Keratinocyte (primary cell): ENCODE measurements around the gene FAM8A1. TPM values are rescaled to one million over a fixed set of nuclear protein-coding genes. Genes with fewer than 3 reads are reported as not detected.

ENCODE experiments used
- DNase-seq: peaks from one replicate; pipeline ENCODE4 v3.0.0-alpha.2; 2011; ENCODE audit warnings: low read depth, missing footprints, low spot score
- FAIRE-seq: peaks from 2 replicates; lab custom pipeline; 2011; peaks lifted over from hg19 to GRCh38; lab: Jason Lieb, UNC
- H2AFZ ChIP-seq: 2 replicates; pipeline ENCODE4 v1.6.0; 2012; ENCODE audit warnings: low read length, control low read depth, inconsistent platforms; ENCODE audit not compliant: control insufficient read depth
- H3K27ac ChIP-seq: 2 replicates; pipeline ENCODE4 v1.5.1; 2011; ENCODE audit warnings: low read length; ENCODE audit not compliant: control insufficient read depth, insufficient read depth
- H3K27me3 ChIP-seq: 3 replicates; pipeline ENCODE4 v1.6.0; 2011; ENCODE audit warnings: low read length; ENCODE audit not compliant: control insufficient read depth, insufficient read depth; ENCODE audit errors: extremely low read depth
- H3K36me3 ChIP-seq, 2 experiments: 2 replicates in 1 of 2; 3 replicates in 1 of 2; pipeline ENCODE4 v1.5.1; 2011; ENCODE audit warnings: low read length in 2 of 2, mild to moderate bottlenecking in 1 of 2; ENCODE audit not compliant: control insufficient read depth in 2 of 2, insufficient read depth in 2 of 2; ENCODE audit errors: extremely low read depth in 1 of 2
- H3K4me1 ChIP-seq: 3 replicates; pipeline ENCODE4 v1.5.1; 2011; ENCODE audit warnings: low read length; ENCODE audit not compliant: control insufficient read depth, insufficient read depth; ENCODE audit errors: extremely low read depth
- H3K4me2 ChIP-seq: 3 replicates; pipeline ENCODE4 v1.6.0; 2011; ENCODE audit warnings: low read depth, low read length; ENCODE audit not compliant: control insufficient read depth, insufficient read depth; ENCODE audit errors: extremely low read depth
- H3K4me3 ChIP-seq, 3 experiments: fragments of 200-600 bp in 1 of 3; sonication (generic) in 1 of 3; 2 replicates in 2 of 3; 3 replicates in 1 of 3; pipeline ENCODE4 v1.5.1; 2011 to 2016; ENCODE audit warnings: low read length in 3 of 3, mild to moderate bottlenecking in 3 of 3, control low read depth in 2 of 3, inconsistent platforms in 1 of 3, low read depth in 1 of 3, mixed read lengths in 1 of 3, mixed run types in 1 of 3, moderate library complexity in 1 of 3; ENCODE audit not compliant: control insufficient read depth in 2 of 3, insufficient read depth in 2 of 3; ENCODE audit errors: extremely low read depth in 1 of 3
- H3K79me2 ChIP-seq: 2 replicates; pipeline ENCODE4 v1.6.0; 2012; ENCODE audit warnings: low read length; ENCODE audit not compliant: control insufficient read depth, insufficient read depth
- H3K9ac ChIP-seq: 3 replicates; pipeline ENCODE4 v1.6.0; 2011; ENCODE audit warnings: low read length; ENCODE audit not compliant: control insufficient read depth, insufficient read depth; ENCODE audit errors: extremely low read depth
- H3K9me1 ChIP-seq: 3 replicates; pipeline ENCODE4 v1.6.0; 2011; ENCODE audit warnings: low read length; ENCODE audit not compliant: control insufficient read depth, insufficient read depth; ENCODE audit errors: extremely low read depth
- H3K9me3 ChIP-seq: 2 replicates; pipeline ENCODE4 v1.5.1; 2012; ENCODE audit warnings: low read depth, low read length; ENCODE audit not compliant: control insufficient read depth
- H4K20me1 ChIP-seq: 3 replicates; pipeline ENCODE4 v1.6.0; 2011; ENCODE audit warnings: low read length; ENCODE audit not compliant: control insufficient read depth, insufficient read depth; ENCODE audit errors: extremely low read depth
- EZH2 ChIP-seq: IDR thresholded peaks from one replicate; pipeline ENCODE4 v1.6.1; 2012; ENCODE audit warnings: inconsistent platforms, mild to moderate bottlenecking, low read length, moderate library complexity
- dilution Hi-C: fragments of 300-500 bp; cut with MboI; formaldehyde crosslinking; loops from one replicate; pipeline ENCODE4 v1.7.0; 2020; ENCODE audit warnings: low sequenced_read_pairs; ENCODE audit not compliant: extremely low pct_ligation_motif_present
- polyA plus RNA-seq, 5 experiments: library from polyadenylated mRNA; depleted of rRNA in 3 of 5; stranded (reverse) in 3 of 5; stranded (forward) in 1 of 5; unstranded in 1 of 5; fragments of >200 nt; gene quantifications; 1 replicate in 1 of 5; 2 replicates in 3 of 5; 3 replicates in 1 of 5; pipeline versions ENCODE4 v1.2.1 to v1.2.3, GENCODE V29; 2011 to 2012; ENCODE audit warnings: missing spikeins in 2 of 5, low read depth in 1 of 5, low replicate concordance in 1 of 5
- small RNA-seq, 3 experiments: library from RNA; depleted of rRNA; stranded (forward); fragments of <200 nt; gene quantifications; one replicate each; pipeline ENCODE3, GENCODE V24; 2012; ENCODE audit warnings: low read depth in 3 of 3, low replicate concordance in 1 of 3; ENCODE audit not compliant: insufficient read length in 3 of 3
- TF ChIP-seq, protein P1 (sequence below), 3 experiments: IDR thresholded peaks in 1 of 3; conservative IDR thresholded peaks in 1 of 3; optimal IDR thresholded peaks in 1 of 3; 2 replicates in 2 of 3; 3 replicates in 1 of 3; pipeline versions ENCODE3 to v1.5.1; 2011; ENCODE audit warnings: low read length in 3 of 3, mild to moderate bottlenecking in 3 of 3, moderate library complexity in 2 of 3, control low read depth in 1 of 3, inconsistent platforms in 1 of 3; ENCODE audit not compliant: insufficient read depth in 2 of 3; ENCODE audit errors: extremely low read depth in 1 of 3

The FAM8A1 gene
- polyA plus RNA-seq, 1 donor (not counting 4 experiments of a cell fraction or from before 2014, with no cell fraction given) = 9.1 TPM

- H3K4me1 ChIP-seq = no peaks in the 10 kb centered on the region
- H4K20me1 ChIP-seq = no peaks in the 10 kb centered on the region
- dilution Hi-C loops = no loop called here
- H2AFZ ChIP-seq = no peak overlapping the region
- H3K9me1 ChIP-seq = no peaks in the 10 kb centered on the region
- H3K36me3 ChIP-seq = peaks cover 10 to 14% of the 10 kb centered on the region in 2 experiments
- H3K4me2 ChIP-seq = no peak overlapping the region
- no peak overlapping the region for H3K27ac ChIP-seq
- H3K9me3 ChIP-seq = no peaks in the 10 kb centered on the region
- TF ChIP-seq, protein P1, sequence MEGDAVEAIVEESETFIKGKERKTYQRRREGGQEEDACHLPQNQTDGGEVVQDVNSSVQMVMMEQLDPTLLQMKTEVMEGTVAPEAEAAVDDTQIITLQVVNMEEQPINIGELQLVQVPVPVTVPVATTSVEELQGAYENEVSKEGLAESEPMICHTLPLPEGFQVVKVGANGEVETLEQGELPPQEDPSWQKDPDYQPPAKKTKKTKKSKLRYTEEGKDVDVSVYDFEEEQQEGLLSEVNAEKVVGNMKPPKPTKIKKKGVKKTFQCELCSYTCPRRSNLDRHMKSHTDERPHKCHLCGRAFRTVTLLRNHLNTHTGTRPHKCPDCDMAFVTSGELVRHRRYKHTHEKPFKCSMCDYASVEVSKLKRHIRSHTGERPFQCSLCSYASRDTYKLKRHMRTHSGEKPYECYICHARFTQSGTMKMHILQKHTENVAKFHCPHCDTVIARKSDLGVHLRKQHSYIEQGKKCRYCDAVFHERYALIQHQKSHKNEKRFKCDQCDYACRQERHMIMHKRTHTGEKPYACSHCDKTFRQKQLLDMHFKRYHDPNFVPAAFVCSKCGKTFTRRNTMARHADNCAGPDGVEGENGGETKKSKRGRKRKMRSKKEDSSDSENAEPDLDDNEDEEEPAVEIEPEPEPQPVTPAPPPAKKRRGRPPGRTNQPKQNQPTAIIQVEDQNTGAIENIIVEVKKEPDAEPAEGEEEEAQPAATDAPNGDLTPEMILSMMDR (optimal IDR thresholded peaks at IDR 0.05 in 1 of 3, IDR thresholded peaks at IDR 0.05 in 1 of 3, conservative IDR thresholded peaks at IDR 0.05 in 1 of 3; ENCODE audit: extremely low read depth in 1 of 3, insufficient read depth in 2 of 3, low read length in 3 of 3) = no peak
- no peak for TF ChIP-seq EZH2
- no peak for FAIRE-seq
- H3K79me2 ChIP-seq = peaks cover 36% of the 10 kb centered on the region
- H3K27me3 ChIP-seq = no peaks in the 10 kb centered on the region
- DNase-seq = no peak
- no peak overlapping the region for H3K9ac ChIP-seq
- H3K4me3 ChIP-seq = no peak overlapping the region
Measured at GRCh38 chr6:17656092-17656491, 56.0 kb downstream of the FAM8A1 start.

DNA sequence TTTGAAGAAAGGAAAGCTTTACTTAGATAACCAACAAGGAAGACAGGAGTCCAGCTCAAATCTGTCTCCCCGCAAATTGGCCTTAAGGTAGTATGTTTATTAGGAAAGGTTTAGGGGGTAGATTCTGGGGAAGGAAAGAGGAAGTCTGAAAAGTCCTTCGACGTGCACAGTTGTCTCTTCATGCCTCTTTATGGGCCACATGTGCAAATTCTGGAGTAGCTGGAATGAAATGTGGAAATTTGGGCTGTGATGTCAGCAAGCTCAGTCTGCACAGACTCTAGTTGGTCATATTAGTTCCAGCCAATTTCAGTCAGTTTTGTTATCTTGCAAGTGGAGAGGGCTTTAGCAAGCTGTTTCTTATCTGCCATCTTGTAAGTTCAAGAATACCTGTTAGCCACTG lies 56.5 kb downstream of the FAM8A1 start:
- dilution Hi-C loops = no loop called here
- FAIRE-seq = no peak
- Histone ChIP-seq H3K27me3 (no peaks in the 10 kb centered on the region), H3K27ac (no peak overlapping the region), H3K79me2 (peaks cover 35% of the 10 kb centered on the region), H3K4me2 (no peak overlapping the region), H3K4me3 (no peak overlapping the region), H3K4me1 (no peaks in the 10 kb centered on the region), H3K9ac (no peak overlapping the region), H3K9me3 (no peaks in the 10 kb centered on the region), H2AFZ (no peak overlapping the region), H3K36me3 (peaks cover 12 to 14% of the 10 kb centered on the region in 2 experiments), H4K20me1 (no peaks in the 10 kb centered on the region), H3K9me1 (no peaks in the 10 kb centered on the region)
- TF ChIP-seq, protein P1 (optimal IDR thresholded peaks at IDR 0.05 in 1 of 3, IDR thresholded peaks at IDR 0.05 in 1 of 3, conservative IDR thresholded peaks at IDR 0.05 in 1 of 3; ENCODE audit: extremely low read depth in 1 of 3, insufficient read depth in 2 of 3, low read length in 3 of 3) = no peak
- TF ChIP-seq EZH2 = no peak
- no peak for DNase-seq

Small RNAs within 50 kb of the gene (small RNA-seq; reads per million reads assigned to genes)
- 0 reads per million in 3 experiments for gene RNU6-190P
- gene SUMO2P13 = 0 reads per million in 3 experiments

Other genes with a start within 250 kb of the FAM8A1 start
- 9.1 to 12.1 TPM (median 11.0 TPM) in 3 replicates for gene CAP2, start 206.7 kb upstream of the FAM8A1 start, polyA plus RNA-seq
- gene NUP153, start 106.6 kb downstream of the FAM8A1 start, polyA plus RNA-seq = 20.9 to 29.0 TPM (median 27.6 TPM) in 3 replicates